ENCODE results near the gene GLIPR1. TPM values are rescaled to one million over a fixed set of nuclear protein-coding genes. Genes with fewer than 3 reads are reported as not detected.

Gene GLIPR1
- total RNA-seq, 4 donors from 2014 or later: 3.0 to 8.0 (median 5.0) TPM

GRCh38 chr12:75477137-75477536, 3.4 kb upstream of the GLIPR1 start:
- intact Hi-C loops (cut with DNase I): no loop called here
- no peak overlapping the region for H3K27ac ChIP-seq
- WGBS, 2 donors: 66 to 70% methylated on average over 2 of the region's 2 CpGs
- no peaks in the 10 kb centered on the region for H3K36me3 ChIP-seq
- no peak for DNase-seq
- H3K4me1 ChIP-seq: peaks cover 0 to 26% (median 0%) of the 10 kb centered on the region in 3 donors
- H3K27me3 ChIP-seq: no peaks in the 10 kb centered on the region
- no peak for TF ChIP-seq POLR2A (IDR thresholded peaks at IDR 0.05)
- no peak for TF ChIP-seq CTCF (IDR thresholded peaks at IDR 0.05)
- no peaks in the 10 kb centered on the region for H3K9me3 ChIP-seq
- no peak overlapping the region for H3K4me3 ChIP-seq

DNA sequence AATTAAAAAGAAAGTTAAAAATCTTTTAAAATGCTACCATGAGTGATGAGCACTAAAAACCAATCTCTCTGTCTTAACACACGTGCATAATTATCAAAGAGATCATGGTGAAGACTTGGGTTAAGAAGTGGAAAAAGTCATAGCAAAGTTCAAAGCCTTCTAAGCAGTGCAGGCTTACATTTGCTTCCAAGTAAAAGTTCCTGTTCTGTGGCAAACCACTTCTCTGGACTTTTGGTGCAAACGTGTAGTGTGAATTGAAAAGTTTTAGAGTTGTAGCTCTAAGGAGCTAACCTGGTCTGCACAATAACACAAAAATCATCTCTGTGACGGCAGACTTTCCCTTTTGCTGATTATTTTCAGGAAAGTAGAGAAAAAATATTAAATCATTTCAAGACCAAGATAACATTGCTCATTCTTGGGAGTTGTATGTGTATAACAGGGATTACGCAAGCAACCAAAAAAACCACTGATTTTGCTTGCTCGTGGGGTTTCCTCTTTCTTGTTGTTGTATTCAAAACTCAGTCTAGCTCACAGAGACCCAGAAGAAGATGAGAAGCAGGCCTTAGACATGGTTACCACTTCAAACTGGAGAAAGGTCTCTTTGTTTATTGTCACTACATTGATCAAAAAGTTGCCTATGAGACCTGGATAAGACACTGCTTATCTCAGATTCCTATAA, 2.3 kb upstream of the GLIPR1 start:
- no peak for DNase-seq
- WGBS, 2 donors: 50 to 54% methylated on average over 5 of the region's 5 CpGs
- TF ChIP-seq POLR2A (IDR thresholded peaks at IDR 0.05): peak in 1 of 4 donors; percentile 37
- TF ChIP-seq CTCF (IDR thresholded peaks at IDR 0.05): no peak
- Histone ChIP-seq H3K9me3 (no peaks in the 10 kb centered on the region), H3K27ac (peak overlapping the region in 2 of 4 donors; percentile 36 to 51), H3K36me3 (no peaks in the 10 kb centered on the region), H3K4me1 (peaks cover 0 to 29% (median 0%) of the 10 kb centered on the region in 3 donors), H3K27me3 (no peaks in the 10 kb centered on the region), H3K4me3 (no peak overlapping the region)
- intact Hi-C loops (cut with DNase I): no loop called here

GRCh38 chr12:75479963-75480461, 543 bp upstream of the GLIPR1 start:
- TF ChIP-seq CTCF (IDR thresholded peaks at IDR 0.05): no peak
- no peak for TF ChIP-seq POLR2A (IDR thresholded peaks at IDR 0.05)
- no peaks in the 10 kb centered on the region for H3K9me3 ChIP-seq
- H3K27ac ChIP-seq: peak overlapping the region; percentile 41 to 80 (median 72)
- H3K4me3 ChIP-seq: peak overlapping the region in 3 of 4 donors; percentile 42 to 69 (median 46)
- intact Hi-C loops (cut with DNase I): no loop called here
- no peaks in the 10 kb centered on the region for H3K27me3 ChIP-seq
- no peaks in the 10 kb centered on the region for H3K36me3 ChIP-seq
- no peak for DNase-seq
- 8 to 11% methylated on average over 2 of the region's 2 CpGs for WGBS, 2 donors
- peaks cover 0 to 33% (median 0%) of the 10 kb centered on the region in 3 donors for H3K4me1 ChIP-seq

- Histone ChIP-seq H3K27me3 (no peaks in the 10 kb centered on the region), H3K4me3 (peak overlapping the region; percentile 24 to 69 (median 44)), H3K36me3 (no peaks in the 10 kb centered on the region), H3K9me3 (no peaks in the 10 kb centered on the region), H3K27ac (peak overlapping the region; percentile 41 to 80 (median 72)), H3K4me1 (peaks cover 0 to 34% (median 0%) of the 10 kb centered on the region in 3 donors)
- intact Hi-C loops (cut with DNase I): no loop called here
- WGBS, 2 donors: 20 to 30% methylated on average over 5 of the region's 5 CpGs
- no peak for DNase-seq
- no peak for TF ChIP-seq POLR2A (IDR thresholded peaks at IDR 0.05)
- TF ChIP-seq CTCF (IDR thresholded peaks at IDR 0.05): no peak
Observed at GRCh38 chr12:75481013-75481705, 604 bp downstream of the GLIPR1 start.

GRCh38 chr12:75481774-75482173, 1.2 kb downstream of the GLIPR1 start:
- no peaks in the 10 kb centered on the region for H3K27me3 ChIP-seq
- H3K4me3 ChIP-seq: peak overlapping the region; percentile 24 to 69 (median 44)
- no peaks in the 10 kb centered on the region for H3K9me3 ChIP-seq
- WGBS, 2 donors: 50 to 64% methylated on average over 2 to 3 of the region's 4 CpGs
- TF ChIP-seq CTCF (IDR thresholded peaks at IDR 0.05): no peak
- TF ChIP-seq POLR2A (IDR thresholded peaks at IDR 0.05): no peak
- H3K27ac ChIP-seq: peak overlapping the region; percentile 41 to 75 (median 66)
- intact Hi-C loops (cut with DNase I): no loop called here
- DNase-seq: no peak
- H3K4me1 ChIP-seq: peaks cover 0 to 34% (median 0%) of the 10 kb centered on the region in 3 donors
- H3K36me3 ChIP-seq: no peaks in the 10 kb centered on the region

All from esophagus squamous epithelium (tissue), 5 donors.